GM18502 (cell line): ENCODE results near the gene VPS45.
"Not testable (repeated sequence)": the region's sequence is repeated elsewhere in the genome, so short reads cannot be mapped to it uniquely, and the experiment has no call there.

ENCODE experiments used
- ATAC-seq: cut with Tn5 transposase; IDR thresholded peaks from one replicate; pipeline ENCODE4 v1.9.1; 2021; ENCODE audit warnings: mild to moderate bottlenecking; ENCODE audit not compliant: unreplicated experiment, poor library complexity

VPS45 gene

DNA sequence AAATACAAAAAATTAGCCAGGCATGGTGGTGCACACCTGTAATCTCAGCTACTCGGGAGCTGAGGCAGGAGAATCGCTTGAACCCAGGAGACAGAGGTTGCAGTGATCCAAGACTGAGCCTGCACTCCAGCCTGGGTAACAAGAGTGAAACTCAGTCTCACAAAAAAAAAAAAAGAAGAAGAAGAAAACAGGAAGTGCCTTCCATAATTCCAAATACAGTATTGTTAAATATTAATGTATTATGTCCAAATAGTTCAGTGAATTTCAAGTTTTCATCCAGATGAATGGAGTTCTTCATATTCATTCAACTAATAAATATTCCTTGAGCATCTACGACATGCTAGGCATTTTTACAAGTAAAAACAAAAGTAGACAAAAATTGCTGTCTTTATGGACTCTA lies 115.5 kb downstream of the VPS45 start:
- ATAC-seq: no peak

DNA sequence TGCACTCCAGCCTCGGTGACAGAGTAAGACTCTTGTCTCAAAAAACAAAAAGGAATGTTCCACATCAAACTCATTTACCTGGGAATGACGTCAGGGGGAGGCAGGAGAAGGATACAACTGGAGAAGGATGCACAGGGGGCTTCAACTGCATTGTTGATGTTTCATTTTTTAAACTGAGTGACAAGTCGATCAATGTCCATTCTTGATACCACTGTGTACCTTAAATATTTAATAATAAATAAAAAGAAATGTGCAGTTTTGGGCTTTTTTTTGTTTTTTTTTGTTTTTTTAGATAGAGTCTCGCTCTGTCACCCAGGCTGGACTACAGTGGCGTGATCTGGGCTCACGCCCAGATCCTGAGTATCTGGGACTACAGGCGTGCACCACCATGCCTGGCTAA lies 117.9 kb downstream of the VPS45 start:
- ATAC-seq: no peak

DNA sequence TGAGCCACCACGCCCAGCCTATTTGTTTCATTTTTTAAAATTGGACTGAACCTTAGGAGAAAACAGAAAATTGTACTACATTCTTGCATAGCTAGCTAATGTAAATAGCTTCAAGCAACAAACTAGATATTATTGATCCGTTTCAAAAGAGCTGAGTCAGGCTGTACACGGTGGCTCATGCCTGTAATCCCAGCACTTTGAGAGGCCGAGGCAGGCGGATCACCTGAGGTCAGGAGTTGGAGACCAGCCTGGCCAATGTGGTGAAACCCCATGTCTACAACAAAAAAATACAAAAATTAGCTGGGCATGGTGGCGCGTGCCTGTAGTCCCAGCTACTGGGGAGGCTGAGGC lies 118.8 kb downstream of the VPS45 start:
- not testable (repeated sequence) for ATAC-seq

DNA sequence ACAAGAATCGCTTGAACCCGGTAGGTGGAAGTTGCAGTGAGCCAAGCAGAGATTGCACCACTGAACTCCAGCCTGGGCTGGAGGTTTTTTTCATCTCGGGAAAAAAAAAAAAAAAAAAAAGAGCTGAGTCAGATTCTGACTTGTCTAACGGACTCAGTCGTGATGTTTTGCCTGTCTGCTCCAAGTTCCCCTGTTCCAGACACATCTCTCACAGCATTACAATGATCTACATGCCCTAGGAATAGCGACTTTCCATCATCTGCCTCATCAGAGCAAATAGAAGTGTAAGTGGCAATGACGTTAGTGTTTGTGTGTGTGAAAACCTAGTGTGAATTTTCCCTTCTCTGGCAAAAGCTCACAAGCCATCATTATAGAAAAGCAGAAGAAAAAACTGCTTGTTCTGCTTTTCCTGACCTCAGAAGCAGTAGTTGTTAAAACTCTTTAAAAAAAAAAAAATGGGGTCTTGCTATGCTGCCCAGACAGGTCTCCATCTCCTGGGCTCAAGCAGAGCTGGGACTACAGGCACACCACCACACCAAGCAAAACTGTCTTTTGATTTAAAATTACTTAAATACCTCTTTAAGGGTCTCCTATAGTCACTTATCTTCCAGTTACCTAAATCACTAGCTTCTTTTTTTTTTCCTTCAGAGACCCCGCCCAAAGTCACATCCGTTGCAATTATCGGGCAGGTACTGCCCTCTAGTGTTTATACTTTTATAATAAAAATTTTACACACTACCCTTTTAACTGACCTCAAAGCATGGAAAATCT lies 119.4 kb downstream of the VPS45 start:
- ATAC-seq: no peak

DNA sequence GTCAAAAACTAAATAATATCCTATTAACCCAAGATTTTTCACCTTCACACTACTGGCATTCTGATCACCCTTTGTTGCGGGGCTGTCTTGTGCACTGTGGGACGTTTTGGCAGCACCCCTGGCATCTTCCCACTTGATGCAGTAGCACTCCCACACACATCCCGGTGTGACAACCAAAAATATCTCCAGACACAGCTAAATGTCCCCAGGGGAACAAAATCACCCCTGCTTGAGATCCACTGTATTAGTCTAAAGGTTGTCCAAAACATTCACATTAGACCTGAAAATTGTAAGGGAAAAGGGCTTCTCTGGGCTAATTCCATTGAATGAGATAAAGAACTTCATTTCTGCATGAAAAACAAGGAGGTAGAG lies 120.0 kb downstream of the VPS45 start:
- no peak for ATAC-seq

DNA sequence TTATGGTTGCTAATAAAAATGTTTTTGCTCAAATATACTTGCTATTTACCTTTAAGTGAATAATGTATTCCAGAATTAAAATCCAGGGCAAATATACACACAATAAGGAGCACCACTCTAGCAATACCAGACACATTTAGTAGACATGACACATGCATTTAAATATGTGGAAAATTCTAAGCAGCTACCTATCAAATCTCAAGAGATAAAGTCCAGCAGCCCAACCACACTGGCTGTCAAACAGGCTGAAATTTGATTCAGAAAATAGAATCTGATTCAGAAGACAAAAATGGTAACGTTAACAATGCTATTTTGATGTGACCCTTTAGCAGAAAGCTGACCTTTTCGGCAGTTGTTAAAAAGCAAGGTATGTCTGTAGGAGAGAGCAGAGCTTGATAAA lies 124.4 kb downstream of the VPS45 start:
- ATAC-seq: no peak

DNA sequence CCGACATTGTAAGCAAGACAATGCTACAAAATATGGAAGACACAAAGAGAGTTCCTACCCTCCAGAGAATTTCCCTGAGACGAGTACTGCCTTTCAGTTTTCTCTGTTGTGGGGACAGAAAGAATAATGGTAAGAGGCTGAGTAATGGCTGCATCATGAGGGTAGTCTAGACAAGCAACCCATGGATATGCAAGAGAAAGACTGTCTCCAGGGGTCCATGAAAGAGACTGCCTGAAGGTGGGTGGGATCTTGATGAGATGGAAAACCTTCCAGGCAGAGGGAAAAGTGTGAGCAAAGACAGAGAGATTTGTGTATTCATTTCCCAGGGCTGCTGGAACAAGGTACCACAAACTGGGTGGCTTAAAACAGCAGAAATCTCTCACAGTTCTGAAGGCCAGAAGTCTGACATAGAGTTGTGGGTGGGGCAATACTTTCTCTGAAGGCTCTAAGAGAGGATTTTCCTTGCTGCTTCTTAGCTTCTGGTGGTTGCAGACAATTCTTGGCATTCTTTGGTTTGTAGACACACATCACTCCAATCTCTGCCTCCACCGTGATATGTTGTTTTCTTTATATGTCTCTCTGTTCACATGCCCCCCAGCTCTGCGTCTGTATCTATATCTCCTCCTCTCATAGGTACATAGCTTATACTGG lies 126.9 kb downstream of the VPS45 start:
- no peak for ATAC-seq
